ENCODE measurements around the gene UNC79. TPM values are rescaled to one million over a fixed set of nuclear protein-coding genes. Genes with fewer than 3 reads are reported as not detected.

The UNC79 gene
- total RNA-seq, 4 donors from 2014 or later = 0.14 to 0.32 TPM; not detected in 2

GRCh38 chr14:93645200-93645599, 214.5 kb downstream of the UNC79 start:
- 47% methylated on average over 3 of the region's 3 CpGs; no CpG with 5 or more reads in 1 of the 2 donors for WGBS, 2 donors (ENCODE audit: low coverage in 1 of 2)
- intact Hi-C loops (cut with DNase I; ENCODE audit: low total_unique reads) (no loop called here), in situ Hi-C loops (cut with MboI; ENCODE audit: low pct_ligation_motif_present in 1 of 4, low pct_unique_long_range_greater_than_20kb in 1 of 4, low sequenced_read_pairs in 3 of 4) (no loop called here)
- Histone ChIP-seq H3K9me3 (no peaks in the 10 kb centered on the region), H3K4me3 (no peak overlapping the region), H3K27ac (no peak overlapping the region), H3K27me3 (no peaks in the 10 kb centered on the region), H3K36me3 (no peaks in the 10 kb centered on the region), H3K4me1 (no peaks in the 10 kb centered on the region)
- no peak for DNase-seq
- TF ChIP-seq POLR2AphosphoS5 (IDR thresholded peaks at IDR 0.05) (no peak), POLR2A (IDR thresholded peaks at IDR 0.05) (no peak), EP300 (IDR thresholded peaks at IDR 0.05; ENCODE audit: low read depth) (no peak)
- TF ChIP-seq, protein P1, sequence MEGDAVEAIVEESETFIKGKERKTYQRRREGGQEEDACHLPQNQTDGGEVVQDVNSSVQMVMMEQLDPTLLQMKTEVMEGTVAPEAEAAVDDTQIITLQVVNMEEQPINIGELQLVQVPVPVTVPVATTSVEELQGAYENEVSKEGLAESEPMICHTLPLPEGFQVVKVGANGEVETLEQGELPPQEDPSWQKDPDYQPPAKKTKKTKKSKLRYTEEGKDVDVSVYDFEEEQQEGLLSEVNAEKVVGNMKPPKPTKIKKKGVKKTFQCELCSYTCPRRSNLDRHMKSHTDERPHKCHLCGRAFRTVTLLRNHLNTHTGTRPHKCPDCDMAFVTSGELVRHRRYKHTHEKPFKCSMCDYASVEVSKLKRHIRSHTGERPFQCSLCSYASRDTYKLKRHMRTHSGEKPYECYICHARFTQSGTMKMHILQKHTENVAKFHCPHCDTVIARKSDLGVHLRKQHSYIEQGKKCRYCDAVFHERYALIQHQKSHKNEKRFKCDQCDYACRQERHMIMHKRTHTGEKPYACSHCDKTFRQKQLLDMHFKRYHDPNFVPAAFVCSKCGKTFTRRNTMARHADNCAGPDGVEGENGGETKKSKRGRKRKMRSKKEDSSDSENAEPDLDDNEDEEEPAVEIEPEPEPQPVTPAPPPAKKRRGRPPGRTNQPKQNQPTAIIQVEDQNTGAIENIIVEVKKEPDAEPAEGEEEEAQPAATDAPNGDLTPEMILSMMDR (IDR thresholded peaks at IDR 0.05) = no peak

GRCh38 chr14:93648440-93649168, 217.9 kb downstream of the UNC79 start:
- TF ChIP-seq EP300 (IDR thresholded peaks at IDR 0.05; ENCODE audit: low read depth) = no peak
- TF ChIP-seq, protein P1 (IDR thresholded peaks at IDR 0.05) = peak in 1 of 5 experiments; percentile 9
- no peaks in the 10 kb centered on the region for H3K36me3 ChIP-seq
- in situ Hi-C loops (cut with MboI; ENCODE audit: low pct_ligation_motif_present in 1 of 4, low pct_unique_long_range_greater_than_20kb in 1 of 4, low sequenced_read_pairs in 3 of 4) = no loop called here
- no peak overlapping the region for H3K27ac ChIP-seq
- no peaks in the 10 kb centered on the region for H3K9me3 ChIP-seq
- no peak overlapping the region for H3K4me3 ChIP-seq
- WGBS, 2 donors (ENCODE audit: low coverage in 1 of 2) = 41 to 100% methylated on average over 1 to 5 of the region's 5 CpGs
- intact Hi-C loops (cut with DNase I; ENCODE audit: low total_unique reads) = no loop called here
- peaks cover 5% of the 10 kb centered on the region for H3K27me3 ChIP-seq
- no peak for DNase-seq
- H3K4me1 ChIP-seq = no peaks in the 10 kb centered on the region

GRCh38 chr14:93654599-93654998, 223.9 kb downstream of the UNC79 start:
- 80 to 87% methylated on average over 3 to 5 of the region's 5 CpGs for WGBS, 2 donors (ENCODE audit: low coverage in 1 of 2)
- intact Hi-C loops (cut with DNase I; ENCODE audit: low total_unique reads) = loop anchor here (2.0 kb wide), 1 partner anchor 134 kb away; the partner anchor contains the start of gene PRIMA1

GRCh38 chr14:93655078-93655750, 224.5 kb downstream of the UNC79 start:
- WGBS, 2 donors (ENCODE audit: low coverage in 1 of 2) = 38 to 40% methylated on average over 10 of the region's 10 CpGs
- in situ Hi-C loops (cut with MboI; ENCODE audit: low pct_ligation_motif_present in 1 of 4, low pct_unique_long_range_greater_than_20kb in 1 of 4, low sequenced_read_pairs in 3 of 4) = loop anchor here (10.0 to 25.0 kb wide), 3 partner anchors 230 to 250 kb away; no protein-coding TSS in a partner anchor
- H3K4me1 ChIP-seq = no peaks in the 10 kb centered on the region
- no peak overlapping the region for H3K27ac ChIP-seq
- intact Hi-C loops (cut with DNase I; ENCODE audit: low total_unique reads) = loop anchor here (2.0 to 5.0 kb wide), 2 partner anchors 134 to 237 kb away; partner anchors contain the start of gene PRIMA1
- no peaks in the 10 kb centered on the region for H3K9me3 ChIP-seq
- peaks cover 5% of the 10 kb centered on the region for H3K27me3 ChIP-seq
- TF ChIP-seq POLR2AphosphoS5 (IDR thresholded peaks at IDR 0.05) (no peak), POLR2A (IDR thresholded peaks at IDR 0.05) (no peak)
- TF ChIP-seq, protein P1 (IDR thresholded peaks at IDR 0.05) = peak; percentile 36 to 55 (median 50)
- H3K4me3 ChIP-seq = no peak overlapping the region
- H3K36me3 ChIP-seq = no peaks in the 10 kb centered on the region
- no peak for DNase-seq

More at GRCh38 chr14:93654599-93654998, 223.9 kb downstream of the UNC79 start:
- Histone ChIP-seq H3K9me3 (no peaks in the 10 kb centered on the region), H3K36me3 (no peaks in the 10 kb centered on the region), H3K27ac (no peak overlapping the region), H3K4me3 (no peak overlapping the region), H3K27me3 (peaks cover 5% of the 10 kb centered on the region), H3K4me1 (no peaks in the 10 kb centered on the region)
- in situ Hi-C loops (cut with MboI; ENCODE audit: low pct_ligation_motif_present in 1 of 4, low pct_unique_long_range_greater_than_20kb in 1 of 4, low sequenced_read_pairs in 3 of 4) = loop anchor here (10.0 to 25.0 kb wide), 3 partner anchors 230 to 250 kb away; no protein-coding TSS in a partner anchor
- TF ChIP-seq, protein P1 (IDR thresholded peaks at IDR 0.05) = no peak
- TF ChIP-seq POLR2AphosphoS5 (IDR thresholded peaks at IDR 0.05) (no peak), EP300 (IDR thresholded peaks at IDR 0.05; ENCODE audit: low read depth) (no peak), POLR2A (IDR thresholded peaks at IDR 0.05) (no peak)
- DNase-seq = no peak

All from transverse colon (tissue), 4 donors.